Measurements from ENCODE around the gene CD2AP.

- TF ChIP-seq CTCF (IDR thresholded peaks at IDR 0.05 in 8 of 11, conservative IDR thresholded peaks at IDR 0.05 in 3 of 11) = no peak
- TF ChIP-seq POLR2AphosphoS5 (IDR thresholded peaks at IDR 0.05) = no peak
Observed at GRCh38 chr6:47633141-47633540, 155.6 kb downstream of the CD2AP start.

Measured in spleen (tissue), 7 donors.